Activated CD8-positive, alpha-beta memory T cell treated with anti-CD3 and anti-CD28 coated beads, Interleukin-2, amount 50 U/mL, for 48 hours (primary cell): Measurements from ENCODE around the gene KIAA1755.

Experiments
- DNase-seq: peaks from one replicate; pipeline ENCODE4 v3.0.0-alpha.2; 2020

KIAA1755 gene

GRCh38 chr20:38290829-38291814, 30.6 kb upstream of the KIAA1755 start:
- DNase-seq, result no peak

- no peak for DNase-seq
These were observed 26.3 kb upstream of the KIAA1755 start for GRCh38 chr20:38286586-38287531.

GRCh38 chr20:38284893-38285444, 24.4 kb upstream of the KIAA1755 start:
- DNase-seq, result no peak

- DNase-seq, result peak; percentile 8
These were observed 23.6 kb upstream of the KIAA1755 start for GRCh38 chr20:38284066-38284650.

GRCh38 chr20:38283236-38283635, 22.7 kb upstream of the KIAA1755 start:
- peak; percentile 29 for DNase-seq

- DNase-seq, result peak; percentile 17
These were observed 20.8 kb upstream of the KIAA1755 start for GRCh38 chr20:38281176-38281915.

GRCh38 chr20:38278763-38279162, 18.2 kb upstream of the KIAA1755 start:
- no peak for DNase-seq

GRCh38 chr20:38278131-38278530, 17.6 kb upstream of the KIAA1755 start:
- DNase-seq, result no peak

- no peak for DNase-seq
These were observed 17.2 kb upstream of the KIAA1755 start for GRCh38 chr20:38277691-38278090.

GRCh38 chr20:38277285-38277684, 16.8 kb upstream of the KIAA1755 start:
- no peak for DNase-seq

GRCh38 chr20:38275815-38276550, 15.4 kb upstream of the KIAA1755 start:
- no peak for DNase-seq

- no peak for DNase-seq
These were observed 12.4 kb upstream of the KIAA1755 start for GRCh38 chr20:38272961-38273360.

GRCh38 chr20:38272398-38272797, 11.9 kb upstream of the KIAA1755 start:
- DNase-seq, result no peak

GRCh38 chr20:38271608-38272120, 11.1 kb upstream of the KIAA1755 start:
- DNase-seq, result no peak

GRCh38 chr20:38270869-38271605, 10.5 kb upstream of the KIAA1755 start:
- no peak for DNase-seq

- no peak for DNase-seq
These were observed 9.2 kb upstream of the KIAA1755 start for GRCh38 chr20:38269715-38270114.

- DNase-seq, result no peak
These were observed 8.5 kb upstream of the KIAA1755 start for GRCh38 chr20:38269040-38269439.

GRCh38 chr20:38267901-38268514, 7.5 kb upstream of the KIAA1755 start:
- no peak for DNase-seq

GRCh38 chr20:38267296-38267695, 6.8 kb upstream of the KIAA1755 start:
- no peak for DNase-seq

- no peak for DNase-seq
These were observed 5.9 kb upstream of the KIAA1755 start for GRCh38 chr20:38266426-38266825.
